Keratinocyte (primary cell): ENCODE measurements around the gene TGM1.

ENCODE experiments used
- CTCF ChIP-seq, 3 experiments: IDR thresholded peaks in 1 of 3; conservative IDR thresholded peaks in 1 of 3; optimal IDR thresholded peaks in 1 of 3; 2 replicates in 2 of 3; 3 replicates in 1 of 3; pipeline versions ENCODE3 to v1.5.1; 2011; ENCODE audit warnings: low read length in 3 of 3, mild to moderate bottlenecking in 3 of 3, moderate library complexity in 2 of 3, control low read depth in 1 of 3, inconsistent platforms in 1 of 3; ENCODE audit not compliant: insufficient read depth in 2 of 3; ENCODE audit errors: extremely low read depth in 1 of 3
- EZH2 ChIP-seq: IDR thresholded peaks from one replicate; pipeline ENCODE4 v1.6.1; 2012; ENCODE audit warnings: inconsistent platforms, mild to moderate bottlenecking, low read length, moderate library complexity

GRCh38 chr14:24207625-24208024, 55.4 kb downstream of the TGM1 start:
- no peak for TF ChIP-seq CTCF (optimal IDR thresholded peaks at IDR 0.05 in 1 of 3, IDR thresholded peaks at IDR 0.05 in 1 of 3, conservative IDR thresholded peaks at IDR 0.05 in 1 of 3; ENCODE audit: extremely low read depth in 1 of 3, insufficient read depth in 2 of 3, low read length in 3 of 3)
- TF ChIP-seq EZH2, result no peak
